ENCODE measurements around the gene LIPA.
A peak's percentile ranks its signal among the peaks of the same experiment; 100 is the strongest.
"Not testable (repeated sequence)": the region's sequence is repeated elsewhere in the genome, so short reads cannot be mapped to it uniquely, and the experiment has no call there.

LIPA gene

GRCh38 chr10:89251409-89252224 lies at the start of gene LIPA:
LIPA (minus strand) TSS chr10:89251775; CDS start chr10:89247648, 4,127 bp downstream.
- peak; percentile 97 for DNase-seq (ENCODE audit: low read depth)

GRCh38 chr10:89301232-89301631 lies 49.7 kb upstream of the LIPA start:
- DNase-seq (ENCODE audit: low read depth), result peak; percentile 69

- no peak for DNase-seq (ENCODE audit: low read depth)
Measured at GRCh38 chr10:89299031-89299430, 47.5 kb upstream of the LIPA start.

GRCh38 chr10:89297791-89298190 lies 46.2 kb upstream of the LIPA start:
- DNase-seq (ENCODE audit: low read depth), result no peak

- DNase-seq (ENCODE audit: low read depth), result no peak
Measured at GRCh38 chr10:89297356-89297755, 45.8 kb upstream of the LIPA start.

- peak; percentile 87 for DNase-seq (ENCODE audit: low read depth)
Measured at GRCh38 chr10:89296220-89296648, 44.7 kb upstream of the LIPA start.

- DNase-seq (ENCODE audit: low read depth), result peak; percentile 91
Measured at GRCh38 chr10:89295597-89295996, 44.0 kb upstream of the LIPA start.

GRCh38 chr10:89294721-89295239 lies 43.2 kb upstream of the LIPA start:
- no peak for DNase-seq (ENCODE audit: low read depth)

GRCh38 chr10:89285303-89285702 lies 33.7 kb upstream of the LIPA start:
- DNase-seq (ENCODE audit: low read depth), result peak; percentile 37

GRCh38 chr10:89284711-89285110 lies 33.1 kb upstream of the LIPA start:
- DNase-seq (ENCODE audit: low read depth), result not testable (repeated sequence)

- DNase-seq (ENCODE audit: low read depth), result peak; percentile 55
Measured at GRCh38 chr10:89283936-89284475, 32.4 kb upstream of the LIPA start.

- peak; percentile 69 for DNase-seq (ENCODE audit: low read depth)
Measured at GRCh38 chr10:89283025-89283935, 31.7 kb upstream of the LIPA start.

- peak; percentile 42 for DNase-seq (ENCODE audit: low read depth)
Measured at GRCh38 chr10:89281606-89282395, 30.2 kb upstream of the LIPA start.

GRCh38 chr10:89280508-89280907 lies 28.9 kb upstream of the LIPA start:
- no peak for DNase-seq (ENCODE audit: low read depth)

- DNase-seq (ENCODE audit: low read depth), result peak; percentile 77
Measured at GRCh38 chr10:89279421-89279869, 27.9 kb upstream of the LIPA start.

- peak; percentile 9 for DNase-seq (ENCODE audit: low read depth)
Measured at GRCh38 chr10:89278900-89279392, 27.4 kb upstream of the LIPA start.

- DNase-seq (ENCODE audit: low read depth), result peak; percentile 98
Measured at GRCh38 chr10:89278034-89278535, 26.5 kb upstream of the LIPA start.

- peak; percentile 66 for DNase-seq (ENCODE audit: low read depth)
Measured at GRCh38 chr10:89275383-89275782, 23.8 kb upstream of the LIPA start.

GRCh38 chr10:89274928-89275327 lies 23.4 kb upstream of the LIPA start:
- peak; percentile 72 for DNase-seq (ENCODE audit: low read depth)

- no peak for DNase-seq (ENCODE audit: low read depth)
Measured at GRCh38 chr10:89273680-89274079, 22.1 kb upstream of the LIPA start.

- no peak for DNase-seq (ENCODE audit: low read depth)
Measured at GRCh38 chr10:89271532-89271931, 20.0 kb upstream of the LIPA start.

Measured in iris pigment epithelial cell (primary cell).